SU-DHL-6 (cell line): ENCODE data around the gene SPDYE4.

ENCODE experiments used
- H2AFZ ChIP-seq: fragments of 200-600 bp; sonication (generic); 2 replicates; pipeline ENCODE4 v1.6.1; 2014; ENCODE audit warnings: low read depth, mild to moderate bottlenecking, moderate library complexity, mixed read lengths, antibody characterized with exemption, low read length; ENCODE audit not compliant: severe bottlenecking
- H3F3A ChIP-seq: fragments of 200-600 bp; shearing (Covaris generic); 2 replicates; pipeline ENCODE4 v1.6.0; 2016; ENCODE audit warnings: antibody characterized with exemption, mild to moderate bottlenecking; ENCODE audit not compliant: insufficient read depth
- H3K27ac ChIP-seq: fragments of 200-600 bp; sonication (generic); 2 replicates; pipeline ENCODE4 v1.5.1; 2016; ENCODE audit warnings: low read depth, mild to moderate bottlenecking, low read length, moderate library complexity, mixed read lengths
- H3K27me3 ChIP-seq: fragments of 200-600 bp; sonication (generic), shearing (Covaris generic); 2 replicates; pipeline ENCODE4 v1.6.0; 2014; ENCODE audit warnings: mild to moderate bottlenecking, low read length
- H3K36me3 ChIP-seq: fragments of 200-600 bp; sonication (generic); 2 replicates; pipeline ENCODE4 v1.6.1; 2014; ENCODE audit warnings: mild to moderate bottlenecking, low read length, mixed read lengths
- H3K4me2 ChIP-seq: fragments of 300-600, 200-600 bp; shearing (Covaris generic), sonication (generic); 2 replicates; pipeline ENCODE4 v1.6.0; 2014; ENCODE audit warnings: low read length, low read depth, mild to moderate bottlenecking; ENCODE audit not compliant: poor library complexity, severe bottlenecking
- H3K4me3 ChIP-seq: fragments of 200-600 bp; sonication (generic); 2 replicates; pipeline ENCODE4 v1.5.1; 2014; ENCODE audit warnings: antibody characterized with exemption, low read length, mild to moderate bottlenecking, mixed read lengths; ENCODE audit not compliant: insufficient read depth, poor library complexity, severe bottlenecking
- H3K79me2 ChIP-seq: fragments of 200-600 bp; sonication (generic); 2 replicates; pipeline ENCODE4 v1.6.1; 2014; ENCODE audit warnings: mild to moderate bottlenecking, low read length, moderate library complexity; ENCODE audit not compliant: insufficient read depth
- H3K9ac ChIP-seq: fragments of 200-600 bp; sonication (generic); 2 replicates; pipeline ENCODE4 v1.7.0; 2014; ENCODE audit warnings: mild to moderate bottlenecking, low read length
- H3K9me2 ChIP-seq: fragments of 200-600 bp; sonication (generic); replicated peaks from 2 replicates; pipeline ENCODE4 v1.6.1; 2014; ENCODE audit warnings: low read length; ENCODE audit not compliant: insufficient read depth
- H3K9me3 ChIP-seq: fragments of 200-600 bp; sonication (generic); 2 replicates; pipeline ENCODE4 v1.6.1; 2014; ENCODE audit warnings: low read length, mixed read lengths; ENCODE audit not compliant: insufficient read depth
- H4K20me1 ChIP-seq: fragments of 200-600 bp; sonication (generic); 2 replicates; pipeline ENCODE4 v1.6.1; 2014; ENCODE audit warnings: low read depth, mild to moderate bottlenecking, antibody characterized with exemption, low read length, moderate library complexity, mixed read lengths
- CTCF ChIP-seq: fragments of 200-600 bp; sonication (generic); IDR thresholded peaks from one replicate; pipeline ENCODE4 v1.5.1; 2017; ENCODE audit warnings: antibody characterized with exemption, mild to moderate bottlenecking, low read length, moderate library complexity; ENCODE audit not compliant: insufficient read depth, poor library complexity, severe bottlenecking
- EZH2phosphoT487 ChIP-seq: fragments of 200-600 bp; sonication (generic), shearing (Covaris generic); conservative IDR thresholded peaks from 2 replicates; pipeline ENCODE4 v1.6.1; 2018; ENCODE audit warnings: mild to moderate bottlenecking, antibody characterized with exemption, low read length, moderate library complexity, mixed read lengths

Gene SPDYE4

DNA sequence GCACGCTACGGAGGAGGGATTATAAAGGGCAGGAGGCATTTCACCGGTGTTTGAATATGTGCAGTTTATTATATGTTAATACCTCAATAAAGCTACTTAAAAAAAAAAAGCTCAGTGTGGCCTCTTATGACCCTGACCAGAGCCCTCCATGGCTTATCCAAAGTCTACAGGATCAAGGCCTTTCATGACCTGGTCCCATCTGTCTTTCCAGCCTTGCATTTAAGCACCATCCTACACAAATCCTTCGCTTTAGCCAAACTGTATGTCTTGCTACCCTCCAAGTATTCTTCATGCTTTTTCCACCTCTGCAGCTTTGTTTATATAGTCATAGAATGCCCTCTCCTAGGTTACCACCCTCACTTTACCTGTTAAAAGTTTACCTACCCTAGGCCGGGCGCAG lies 34.3 kb upstream of the SPDYE4 start:
- H3K36me3 ChIP-seq: no peaks in the 10 kb centered on the region
- no peaks in the 10 kb centered on the region for H3K79me2 ChIP-seq
- H3K27me3 ChIP-seq: no peaks in the 10 kb centered on the region
- no peak overlapping the region for H3K4me2 ChIP-seq
- H3K9me2 ChIP-seq: no peaks in the 10 kb centered on the region
- no peak overlapping the region for H2AFZ ChIP-seq
- H4K20me1 ChIP-seq: no peaks in the 10 kb centered on the region
- H3K9ac ChIP-seq: no peak overlapping the region
- no peak overlapping the region for H3K27ac ChIP-seq
- no peaks in the 10 kb centered on the region for H3F3A ChIP-seq
- no peaks in the 10 kb centered on the region for H3K9me3 ChIP-seq
- no peak for TF ChIP-seq EZH2phosphoT487
- no peak for TF ChIP-seq CTCF
- no peak overlapping the region for H3K4me3 ChIP-seq

DNA sequence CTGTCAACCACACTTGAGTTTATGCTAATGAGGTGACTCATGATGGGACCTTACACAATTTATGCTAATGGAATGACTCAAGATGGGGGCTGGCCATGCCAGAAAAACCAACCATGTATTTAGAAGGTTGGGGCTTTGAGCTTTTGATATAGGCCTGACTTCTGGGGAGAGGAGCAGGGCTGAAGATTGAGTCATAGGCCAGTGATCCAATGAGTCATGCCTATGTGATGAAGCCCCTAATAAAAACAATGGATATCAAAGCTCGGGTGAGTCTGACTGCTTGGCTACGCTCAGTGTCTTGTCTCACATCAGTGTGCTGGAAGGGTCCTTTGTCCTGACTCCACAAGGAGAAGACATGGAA lies 33.5 kb upstream of the SPDYE4 start:
- no peaks in the 10 kb centered on the region for H3K9me2 ChIP-seq
- H3K9ac ChIP-seq: no peak overlapping the region
- H3K27me3 ChIP-seq: no peaks in the 10 kb centered on the region

GRCh38 chr17:8791248-8791909 lies 33.0 kb upstream of the SPDYE4 start:
- no peak for TF ChIP-seq CTCF
- no peak for TF ChIP-seq EZH2phosphoT487
- H3K79me2 ChIP-seq: no peaks in the 10 kb centered on the region
- H2AFZ ChIP-seq: no peak overlapping the region
- no peaks in the 10 kb centered on the region for H4K20me1 ChIP-seq
- H3K36me3 ChIP-seq: no peaks in the 10 kb centered on the region
- H3K9ac ChIP-seq: no peak overlapping the region
- no peaks in the 10 kb centered on the region for H3F3A ChIP-seq
- H3K27me3 ChIP-seq: no peaks in the 10 kb centered on the region
- no peaks in the 10 kb centered on the region for H3K9me3 ChIP-seq
- H3K4me2 ChIP-seq: no peak overlapping the region
- H3K4me3 ChIP-seq: no peak overlapping the region
- H3K9me2 ChIP-seq: no peaks in the 10 kb centered on the region
- no peak overlapping the region for H3K27ac ChIP-seq

More for the DNA sequence above, 33.5 kb upstream of the SPDYE4 start:
- Histone ChIP-seq H3K36me3 (no peaks in the 10 kb centered on the region), H3K4me3 (no peak overlapping the region), H3F3A (no peaks in the 10 kb centered on the region), H3K9me3 (no peaks in the 10 kb centered on the region), H3K27ac (no peak overlapping the region), H2AFZ (no peak overlapping the region), H4K20me1 (no peaks in the 10 kb centered on the region), H3K79me2 (no peaks in the 10 kb centered on the region), H3K4me2 (no peak overlapping the region)
- TF ChIP-seq EZH2phosphoT487: no peak
- no peak for TF ChIP-seq CTCF
